HG02763 (cell line): ENCODE results near the gene VLDLR.

Source experiments
- ATAC-seq: cut with Tn5 transposase; IDR thresholded peaks from one replicate; pipeline ENCODE4 v1.9.1; 2021; ENCODE audit warnings: mild to moderate bottlenecking, moderate library complexity; ENCODE audit not compliant: unreplicated experiment

Gene VLDLR

GRCh38 chr9:2621722-2622460 lies at the start of gene VLDLR:
TSS of gene VLDLR (plus strand) at chr9:2621787. CDS start at chr9:2622190, 403 bp downstream.
- ATAC-seq, result peak; percentile 42

GRCh38 chr9:2574203-2574602 lies 47.4 kb upstream of the VLDLR start:
- ATAC-seq, result no peak

- ATAC-seq, result no peak
These were observed 45.0 kb upstream of the VLDLR start for GRCh38 chr9:2576631-2577030.

GRCh38 chr9:2583308-2584013 lies 38.1 kb upstream of the VLDLR start:
- ATAC-seq, result no peak

- ATAC-seq, result no peak
These were observed 29.6 kb upstream of the VLDLR start for GRCh38 chr9:2591967-2592366.

- no peak for ATAC-seq
These were observed 27.8 kb upstream of the VLDLR start for GRCh38 chr9:2593744-2594143.

GRCh38 chr9:2595973-2596372 lies 25.6 kb upstream of the VLDLR start:
- ATAC-seq, result no peak

- ATAC-seq, result no peak
These were observed 24.1 kb upstream of the VLDLR start for GRCh38 chr9:2597483-2597882.

- no peak for ATAC-seq
These were observed 21.7 kb upstream of the VLDLR start for GRCh38 chr9:2599896-2600295.

- no peak for ATAC-seq
These were observed 21.3 kb upstream of the VLDLR start for GRCh38 chr9:2600307-2600706.

- ATAC-seq, result no peak
These were observed 19.7 kb upstream of the VLDLR start for GRCh38 chr9:2601785-2602378.

GRCh38 chr9:2602704-2603116 lies 18.9 kb upstream of the VLDLR start:
- ATAC-seq, result no peak

- ATAC-seq, result no peak
These were observed 18.0 kb upstream of the VLDLR start for GRCh38 chr9:2603621-2604020.

GRCh38 chr9:2605246-2605645 lies 16.3 kb upstream of the VLDLR start:
- no peak for ATAC-seq

- ATAC-seq, result no peak
These were observed 13.3 kb upstream of the VLDLR start for GRCh38 chr9:2608276-2608675.

GRCh38 chr9:2610985-2611384 lies 10.6 kb upstream of the VLDLR start:
- ATAC-seq, result no peak

- no peak for ATAC-seq
These were observed 9.6 kb upstream of the VLDLR start for GRCh38 chr9:2611961-2612360.

- ATAC-seq, result no peak
These were observed 7.8 kb upstream of the VLDLR start for GRCh38 chr9:2613730-2614271.

- ATAC-seq, result no peak
These were observed 6.1 kb upstream of the VLDLR start for GRCh38 chr9:2615497-2615896.

GRCh38 chr9:2616692-2617377 lies 4.8 kb upstream of the VLDLR start:
- ATAC-seq, result no peak

GRCh38 chr9:2618289-2618688 lies 3.3 kb upstream of the VLDLR start:
- no peak for ATAC-seq
